ENCODE data around the gene MGAT4C.

Gene MGAT4C

GRCh38 chr12:86188226-86188625, 68.0 kb downstream of the MGAT4C start:
- DNase-seq (ENCODE audit: low spot score) = no peak
- in situ Hi-C loops (cut with MboI; ENCODE audit: low pct_unique_long_range_greater_than_20kb, low sequenced_read_pairs, unreplicated experiment) = no loop called here
- no peak for TF ChIP-seq CTCF (IDR thresholded peaks at IDR 0.05; ENCODE audit: extremely low read depth, insufficient read depth, missing control alignments)

DNA sequence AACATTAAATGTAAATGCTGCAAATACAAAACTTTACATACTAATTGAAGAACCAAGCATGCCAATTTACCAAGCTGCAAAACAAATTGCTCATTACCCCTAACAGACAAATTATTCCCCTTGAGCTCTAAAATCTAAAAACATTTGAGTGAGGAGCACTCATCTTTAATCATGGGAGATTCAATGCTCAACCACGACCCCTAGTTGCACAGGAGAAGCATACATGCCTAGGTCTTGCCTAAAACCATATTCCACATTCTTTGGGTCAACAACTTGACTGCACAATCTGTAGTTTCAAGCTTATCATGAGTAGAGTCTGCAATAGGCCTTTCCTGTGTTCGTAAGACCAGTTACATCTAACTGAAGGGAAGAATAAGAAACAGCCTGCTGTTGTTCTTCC, 69.7 kb downstream of the MGAT4C start:
- TF ChIP-seq CTCF (IDR thresholded peaks at IDR 0.05; ENCODE audit: extremely low read depth, insufficient read depth, missing control alignments) = peak; percentile 3
- DNase-seq (ENCODE audit: low spot score) = no peak

GRCh38 chr12:86179855-86180254, 76.3 kb downstream of the MGAT4C start:
- no peak for TF ChIP-seq CTCF (IDR thresholded peaks at IDR 0.05; ENCODE audit: extremely low read depth, insufficient read depth, missing control alignments)
- no peak for DNase-seq (ENCODE audit: low spot score)
- in situ Hi-C loops (cut with MboI; ENCODE audit: low pct_unique_long_range_greater_than_20kb, low sequenced_read_pairs, unreplicated experiment) = no loop called here

More for the DNA sequence above, 69.7 kb downstream of the MGAT4C start:
- in situ Hi-C loops (cut with MboI; ENCODE audit: low pct_unique_long_range_greater_than_20kb, low sequenced_read_pairs, unreplicated experiment) = no loop called here

DNA sequence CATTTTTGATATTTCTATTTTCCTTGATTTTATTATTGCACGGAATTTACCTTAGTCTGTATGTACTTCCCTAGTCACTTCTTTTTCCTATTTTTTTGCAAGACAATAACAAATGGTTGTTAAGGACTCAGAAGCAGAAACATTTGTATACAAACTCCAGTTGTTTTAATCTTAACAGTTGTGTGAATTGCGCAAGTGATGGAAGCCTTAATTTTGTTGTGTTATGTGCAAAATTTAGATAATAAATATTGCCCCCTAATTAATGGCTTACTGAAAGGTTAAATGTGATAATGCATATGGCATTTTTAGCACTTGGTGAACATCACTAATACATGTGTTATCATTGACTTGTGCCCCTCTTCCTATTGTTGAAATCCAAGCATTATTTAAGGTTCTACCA, 82.0 kb downstream of the MGAT4C start:
- no peak for TF ChIP-seq CTCF (IDR thresholded peaks at IDR 0.05; ENCODE audit: extremely low read depth, insufficient read depth, missing control alignments)
- DNase-seq (ENCODE audit: low spot score) = no peak
- in situ Hi-C loops (cut with MboI; ENCODE audit: low pct_unique_long_range_greater_than_20kb, low sequenced_read_pairs, unreplicated experiment) = no loop called here

GRCh38 chr12:86172913-86173443, 83.2 kb downstream of the MGAT4C start:
- no peak for DNase-seq (ENCODE audit: low spot score)
- TF ChIP-seq CTCF (IDR thresholded peaks at IDR 0.05; ENCODE audit: extremely low read depth, insufficient read depth, missing control alignments) = no peak
- in situ Hi-C loops (cut with MboI; ENCODE audit: low pct_unique_long_range_greater_than_20kb, low sequenced_read_pairs, unreplicated experiment) = no loop called here

GRCh38 chr12:86170051-86170450, 86.1 kb downstream of the MGAT4C start:
- TF ChIP-seq CTCF (IDR thresholded peaks at IDR 0.05; ENCODE audit: extremely low read depth, insufficient read depth, missing control alignments) = no peak
- DNase-seq (ENCODE audit: low spot score) = no peak
- in situ Hi-C loops (cut with MboI; ENCODE audit: low pct_unique_long_range_greater_than_20kb, low sequenced_read_pairs, unreplicated experiment) = no loop called here

- no peak for DNase-seq (ENCODE audit: low spot score)
- TF ChIP-seq CTCF (IDR thresholded peaks at IDR 0.05; ENCODE audit: extremely low read depth, insufficient read depth, missing control alignments) = no peak
- in situ Hi-C loops (cut with MboI; ENCODE audit: low pct_unique_long_range_greater_than_20kb, low sequenced_read_pairs, unreplicated experiment) = no loop called here
These were observed 97.2 kb downstream of the MGAT4C start for GRCh38 chr12:86158956-86159355.
